ENCODE data around the gene MICB.
"Not testable (repeated sequence)": the region's sequence is repeated elsewhere in the genome, so short reads cannot be mapped to it uniquely, and the experiment has no call there.

The MICB gene

DNA sequence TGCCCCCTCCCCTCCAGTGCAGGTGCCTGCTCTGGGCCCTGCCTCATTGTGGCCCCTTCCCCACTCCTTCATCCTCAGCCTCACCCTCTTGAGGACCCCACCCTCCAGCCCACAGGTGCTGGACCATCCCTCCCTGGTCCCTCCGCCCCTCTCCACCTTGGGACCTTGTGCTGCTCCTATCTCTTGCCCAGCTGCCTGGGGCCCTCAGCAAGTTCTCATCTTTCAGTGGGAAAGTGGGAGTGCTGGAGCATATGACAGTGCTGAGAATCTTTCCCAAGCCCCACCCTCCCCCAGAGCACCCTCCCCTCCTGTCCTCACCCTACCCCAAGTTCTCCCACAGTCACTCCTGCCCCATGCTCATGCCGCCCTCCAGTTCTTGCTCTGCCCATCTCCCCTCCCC, 1.7 kb downstream of the MICB start:
- DNase-seq (ENCODE audit: low read depth in 2 of 2) = not testable (repeated sequence)

DNA sequence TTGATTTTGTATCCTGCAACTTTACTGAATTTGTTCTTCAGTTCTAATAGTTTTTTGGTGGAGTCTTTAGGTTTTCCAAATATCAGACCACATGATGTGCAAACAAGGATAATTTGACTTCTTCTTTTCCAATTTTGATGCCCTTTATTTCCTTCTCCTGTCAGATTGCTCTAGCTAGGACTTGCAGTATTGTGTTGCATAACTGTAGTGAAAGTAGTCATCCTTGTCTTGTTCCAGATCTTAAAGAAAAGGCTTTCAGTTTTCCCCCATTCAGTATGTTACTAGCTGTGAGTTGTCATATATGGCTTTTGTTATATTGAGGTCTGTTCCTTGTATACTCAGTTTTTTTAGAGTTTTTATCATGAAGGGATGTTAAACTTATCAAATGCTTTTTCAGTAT, 4.6 kb downstream of the MICB start:
- DNase-seq (ENCODE audit: low read depth in 2 of 2) = no peak

DNA sequence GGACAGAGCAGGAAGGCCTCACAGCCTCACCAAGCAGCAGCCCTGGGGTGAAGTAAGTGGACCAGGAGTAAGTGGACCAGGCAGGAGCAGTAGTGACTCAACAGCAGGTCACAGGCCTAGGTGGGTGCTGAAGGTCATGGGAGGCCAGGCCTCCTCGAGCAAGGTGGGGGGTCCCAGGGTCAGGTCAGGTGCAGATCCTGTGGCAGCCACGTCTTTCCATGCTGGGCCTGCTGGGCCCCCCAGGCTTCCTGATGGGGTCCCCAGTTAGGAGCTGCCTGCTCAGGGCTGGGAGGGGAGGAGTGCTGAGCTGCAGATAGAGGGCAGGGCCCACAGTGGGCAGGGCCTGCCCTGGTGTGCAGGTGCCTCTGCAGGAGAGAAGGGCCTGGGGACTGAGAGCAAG, 11.1 kb downstream of the MICB start:
- not testable (repeated sequence) for DNase-seq (ENCODE audit: low read depth in 2 of 2)

DNA sequence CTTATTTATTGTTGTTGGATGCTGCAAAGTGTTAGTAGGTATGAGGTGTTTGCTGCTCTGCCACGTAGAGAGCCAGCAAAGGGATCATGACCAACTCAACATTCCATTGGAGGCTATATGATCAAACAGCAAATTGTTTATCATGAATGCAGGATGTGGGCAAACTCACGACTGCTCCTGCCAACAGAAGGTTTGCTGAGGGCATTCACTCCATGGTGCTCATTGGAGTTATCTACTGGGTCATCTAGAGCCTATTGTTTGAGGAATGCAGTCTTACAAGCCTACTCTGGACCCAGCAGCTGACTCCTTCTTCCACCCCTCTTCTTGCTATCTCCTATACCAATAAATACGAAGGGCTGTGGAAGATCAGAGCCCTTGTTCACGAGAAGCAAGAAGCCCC, 12.1 kb downstream of the MICB start:
- no peak for DNase-seq (ENCODE audit: low read depth in 2 of 2)

DNA sequence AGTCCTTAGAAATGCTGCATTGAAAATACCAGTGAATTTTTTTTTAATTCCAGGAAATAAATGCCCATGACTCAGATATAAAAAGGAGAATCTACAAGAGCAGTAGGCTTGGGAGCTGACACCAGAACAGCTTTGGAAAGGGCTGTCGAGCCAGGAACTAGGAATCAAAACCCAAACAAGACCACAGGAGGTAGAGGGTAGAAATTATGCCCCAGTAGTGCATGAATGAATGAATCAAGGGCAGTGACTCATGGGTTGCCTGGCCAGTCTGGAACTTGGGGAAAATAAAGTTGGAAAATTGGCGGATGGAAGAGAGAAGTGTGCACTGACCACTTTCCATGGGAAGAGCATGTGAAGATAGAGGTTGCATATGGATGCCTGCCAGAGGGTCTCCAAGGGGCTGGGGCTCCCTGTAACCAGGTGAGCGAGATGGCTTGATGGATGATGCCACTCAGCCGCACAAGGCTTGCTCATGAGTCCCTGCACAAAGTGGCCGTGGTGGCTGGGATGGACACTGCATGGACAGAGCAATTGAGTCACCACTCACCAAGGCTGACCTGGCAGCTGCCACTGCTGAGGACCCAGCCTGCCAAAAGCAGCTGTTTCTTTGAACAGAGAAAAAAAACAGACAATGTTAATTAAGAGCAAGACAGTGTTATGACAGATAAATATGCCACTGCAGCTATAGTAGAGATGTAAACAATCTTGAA, 15.7 kb downstream of the MICB start:
- DNase-seq (ENCODE audit: low read depth in 2 of 2) = no peak

DNA sequence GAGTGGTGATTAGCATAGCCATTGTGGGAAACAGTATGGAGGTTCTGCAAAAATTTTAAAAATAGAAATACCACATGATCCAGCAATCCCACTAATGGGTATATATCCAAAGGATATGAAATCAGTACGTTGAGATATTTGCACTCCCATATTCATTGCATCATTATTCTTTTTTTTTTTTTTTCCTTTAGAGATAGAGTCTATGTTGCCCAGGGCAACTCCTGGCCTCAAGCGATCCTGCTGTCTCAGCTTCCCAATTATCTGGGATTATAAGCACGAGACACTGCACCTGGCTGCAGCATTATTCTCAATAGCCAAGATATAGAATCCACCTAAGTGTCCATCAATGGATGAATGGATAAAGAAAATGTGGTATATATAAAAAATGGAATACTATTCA, 23.9 kb downstream of the MICB start:
- no peak for DNase-seq (ENCODE audit: low read depth in 2 of 2)

DNA sequence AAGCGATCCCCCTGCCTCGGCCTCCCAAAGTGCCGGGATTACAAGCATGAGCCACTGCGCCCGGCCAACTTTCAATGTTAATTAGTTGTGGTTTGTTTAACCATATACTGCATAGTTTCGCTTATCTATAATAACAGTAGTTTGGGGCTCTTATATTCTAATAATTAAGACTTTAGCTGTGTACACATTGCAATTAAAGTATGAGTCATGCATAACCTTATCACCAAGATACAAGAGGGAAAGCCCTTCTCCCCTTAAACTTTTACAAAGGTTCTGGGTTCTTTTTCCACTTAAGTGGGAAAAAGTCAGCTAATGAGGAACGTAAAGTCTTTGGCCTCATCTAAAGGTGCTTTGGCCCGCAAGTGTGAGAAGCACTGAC, 27.6 kb downstream of the MICB start:
- DNase-seq (ENCODE audit: low read depth in 2 of 2) = no peak

DNA sequence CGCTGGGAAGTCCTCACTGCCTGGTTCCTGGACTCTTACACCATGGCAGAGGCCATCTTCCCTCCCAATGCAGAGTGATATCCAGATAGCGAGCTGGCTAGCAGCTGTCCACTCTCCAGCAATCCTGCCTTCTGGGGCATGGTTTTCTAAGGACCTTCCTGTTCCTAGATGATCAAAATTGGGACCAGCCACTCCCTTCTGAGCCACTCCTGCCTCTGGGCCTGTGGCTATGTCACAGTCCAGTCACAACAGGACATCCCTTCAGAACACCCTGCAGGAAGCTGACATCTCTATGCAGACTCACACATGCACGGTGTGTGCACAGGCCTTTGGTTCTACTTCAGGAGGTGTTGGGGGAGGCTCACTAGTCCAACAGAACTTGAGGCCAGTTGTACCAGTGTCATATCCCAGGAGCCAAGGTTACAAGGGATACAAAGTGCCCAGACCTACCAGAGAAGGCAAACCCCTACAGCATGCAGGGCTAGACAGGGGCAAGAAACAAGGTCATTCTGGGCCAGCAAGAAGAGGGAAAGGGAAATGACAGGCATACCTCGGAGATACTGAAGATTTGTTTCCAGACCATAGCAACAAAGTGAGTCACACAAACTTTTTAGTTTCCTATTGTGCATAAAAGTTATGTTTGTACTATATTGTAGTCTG, 28.1 kb downstream of the MICB start:
- no peak for DNase-seq (ENCODE audit: low read depth in 2 of 2)

DNA sequence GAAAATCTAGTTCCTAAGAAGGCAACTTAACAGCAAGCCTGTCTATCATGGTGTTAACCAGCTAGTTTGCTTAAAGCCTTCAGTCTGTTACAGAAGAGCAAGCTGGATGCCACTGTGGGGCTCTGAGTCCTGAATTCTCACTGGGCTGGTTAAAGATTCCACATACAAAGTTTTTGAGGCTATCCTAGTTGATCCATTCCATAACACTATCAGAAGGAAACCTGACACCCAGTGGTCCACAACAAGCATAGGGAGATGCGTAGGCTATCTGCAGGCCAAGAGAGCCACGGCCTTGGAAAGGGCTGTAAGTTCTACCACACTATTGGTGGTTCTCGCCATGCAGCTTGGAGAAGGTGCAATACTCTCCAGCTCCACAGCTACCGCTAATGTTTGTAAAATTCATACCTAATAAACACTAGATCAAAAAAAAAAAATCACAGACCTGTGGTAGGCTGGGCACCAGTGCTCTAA, 30.4 kb downstream of the MICB start:
- no peak for DNase-seq (ENCODE audit: low read depth in 2 of 2)

DNA sequence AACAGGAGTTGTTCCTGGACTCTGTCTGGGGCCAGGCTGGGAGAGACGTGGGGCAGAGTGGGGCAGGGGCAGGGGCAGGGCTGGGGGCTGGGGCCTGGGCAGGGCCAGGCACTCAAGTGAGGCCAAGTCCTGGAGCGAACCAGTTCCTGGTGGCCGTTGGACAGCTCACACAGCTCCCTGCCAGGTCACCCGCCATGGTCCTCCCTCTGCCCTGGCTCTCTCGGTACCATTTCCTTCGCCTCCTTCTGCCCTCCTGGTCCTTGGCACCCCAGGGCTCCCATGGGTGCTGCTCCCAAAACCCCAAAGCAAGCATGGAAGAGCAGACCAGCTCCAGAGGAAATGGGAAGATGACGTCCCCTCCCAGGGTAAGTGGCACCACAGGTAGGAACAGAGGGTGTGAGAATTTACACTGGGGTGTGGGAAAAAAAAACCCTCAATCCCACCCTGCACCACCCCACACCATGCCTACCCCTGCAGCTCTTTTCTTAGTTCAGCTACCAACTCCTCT, 30.9 kb downstream of the MICB start, which contains the start of gene MCCD1:
MCCD1 (plus strand) TSS at position 142 of the 508 bp plus-strand sequence; CDS start at position 195, 53 bp downstream.
- DNase-seq (ENCODE audit: low read depth in 2 of 2) = no peak

DNA sequence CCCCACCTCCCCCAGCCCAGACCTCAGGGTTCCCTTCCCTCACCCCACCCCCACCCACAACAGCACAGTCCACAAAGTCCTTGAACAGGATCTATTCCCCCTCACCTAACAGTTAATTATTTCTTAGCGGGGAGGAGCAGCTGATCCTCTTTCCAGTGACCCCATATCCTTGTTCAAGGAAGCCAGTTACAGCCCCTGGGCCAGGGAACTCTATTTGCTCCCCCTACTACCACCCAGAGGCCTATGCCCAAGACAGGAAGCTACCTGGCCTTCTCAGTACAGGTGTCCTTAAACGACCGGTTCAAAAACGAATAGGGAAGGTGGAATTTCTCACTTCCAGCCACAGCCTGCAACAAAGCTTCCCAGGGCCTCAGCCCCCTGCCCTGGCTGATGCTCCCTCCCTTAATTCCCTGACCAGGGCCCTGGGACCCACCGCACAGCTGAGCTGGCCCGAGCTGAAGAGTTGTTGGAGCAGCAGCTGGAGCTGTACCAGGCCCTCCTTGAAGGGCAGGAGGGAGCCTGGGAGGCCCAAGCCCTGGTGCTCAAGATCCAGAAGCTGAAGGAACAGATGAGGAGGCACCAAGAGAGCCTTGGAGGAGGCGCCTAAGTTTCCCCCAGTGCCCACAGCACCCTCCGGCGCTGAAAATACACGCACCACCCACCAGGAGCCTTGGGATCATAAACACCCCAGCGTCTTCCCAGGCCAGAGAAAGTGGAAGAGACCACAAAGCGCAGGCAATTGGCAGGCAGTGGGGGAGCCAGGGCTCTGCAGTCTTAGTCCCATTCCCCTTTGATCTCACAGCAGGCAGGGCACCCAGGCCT, 31.6 kb downstream of the MICB start:
- DNase-seq (ENCODE audit: low read depth in 2 of 2) = no peak

DNA sequence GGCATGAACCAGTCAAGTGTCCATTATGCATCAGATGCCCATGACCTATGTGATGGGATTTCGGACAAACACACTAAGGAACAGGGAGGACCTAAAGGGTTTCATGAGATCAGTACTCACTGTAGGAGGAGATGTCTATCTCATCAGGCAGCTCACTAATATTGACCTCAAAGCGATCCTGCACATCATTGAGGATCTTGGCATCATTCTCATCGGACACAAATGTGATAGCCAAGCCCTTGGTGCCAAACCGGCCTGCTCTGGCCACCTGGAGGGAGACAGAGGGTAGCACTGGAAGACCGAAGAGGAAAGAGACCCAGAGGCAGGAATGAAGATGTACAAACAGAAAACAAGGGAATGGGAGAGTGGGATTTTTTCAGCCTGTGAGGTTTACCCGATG, 32.7 kb downstream of the MICB start:
- no peak for DNase-seq (ENCODE audit: low read depth in 2 of 2)

DNA sequence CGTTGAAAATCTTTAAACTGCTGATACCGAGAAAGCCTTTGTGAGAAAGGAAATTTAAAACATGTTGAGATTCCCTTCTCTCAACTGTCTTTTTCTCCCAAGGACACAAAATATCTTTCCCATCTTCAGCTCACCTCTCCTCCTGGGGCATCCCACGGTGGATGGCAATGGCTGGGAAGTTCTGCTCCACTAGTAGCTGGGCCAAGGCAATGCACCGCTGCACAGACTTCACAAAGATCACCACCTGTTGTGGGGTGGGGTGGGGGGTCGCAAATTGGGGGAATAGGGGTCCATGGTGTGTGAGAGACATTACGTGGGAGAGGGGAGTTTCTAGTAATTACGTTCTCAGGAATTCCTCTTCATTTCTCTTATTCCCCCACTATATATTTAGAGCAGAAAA, 33.2 kb downstream of the MICB start:
- DNase-seq (ENCODE audit: low read depth in 2 of 2) = no peak

DNA sequence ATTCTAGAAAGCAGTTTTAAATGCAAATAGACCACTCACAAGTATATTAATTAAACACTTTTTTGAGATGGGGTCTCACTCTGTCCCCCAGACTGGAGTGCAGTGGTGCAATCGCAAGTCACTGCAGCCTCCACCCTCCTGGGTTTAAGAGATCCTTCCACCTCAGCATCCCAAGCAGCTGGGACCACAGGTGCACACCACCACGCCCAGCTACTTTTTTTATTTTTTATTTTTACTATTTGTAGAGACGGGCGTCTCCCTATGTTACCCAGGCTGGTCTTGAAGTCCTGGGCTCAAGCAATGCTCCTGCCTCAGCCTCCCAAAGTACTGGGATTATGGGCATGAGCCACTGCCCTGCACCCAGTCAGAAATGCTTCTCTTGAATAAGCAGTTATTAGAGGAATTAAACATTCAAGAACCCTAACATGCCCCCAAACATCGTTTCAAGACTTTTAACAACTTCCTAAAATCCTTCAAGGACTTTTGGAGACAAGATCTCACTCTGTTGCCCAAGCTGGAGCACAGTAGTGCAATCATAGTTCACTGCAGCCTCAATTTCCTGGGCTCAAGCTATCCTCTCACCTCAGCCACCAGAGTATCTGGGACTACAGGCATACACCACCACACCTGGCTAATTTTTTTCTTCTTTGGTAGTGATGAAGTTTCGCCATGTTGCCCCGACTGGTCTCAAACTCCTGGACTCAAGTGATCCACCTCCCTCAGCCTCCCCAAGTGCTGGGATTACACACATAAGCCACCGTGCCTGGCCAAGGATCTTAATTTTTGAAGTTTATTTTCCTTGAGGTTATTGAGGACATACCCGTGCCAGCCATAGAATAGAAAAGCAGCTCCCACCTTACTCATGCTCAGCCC, 34.1 kb downstream of the MICB start:
- no peak for DNase-seq (ENCODE audit: low read depth in 2 of 2)

DNA sequence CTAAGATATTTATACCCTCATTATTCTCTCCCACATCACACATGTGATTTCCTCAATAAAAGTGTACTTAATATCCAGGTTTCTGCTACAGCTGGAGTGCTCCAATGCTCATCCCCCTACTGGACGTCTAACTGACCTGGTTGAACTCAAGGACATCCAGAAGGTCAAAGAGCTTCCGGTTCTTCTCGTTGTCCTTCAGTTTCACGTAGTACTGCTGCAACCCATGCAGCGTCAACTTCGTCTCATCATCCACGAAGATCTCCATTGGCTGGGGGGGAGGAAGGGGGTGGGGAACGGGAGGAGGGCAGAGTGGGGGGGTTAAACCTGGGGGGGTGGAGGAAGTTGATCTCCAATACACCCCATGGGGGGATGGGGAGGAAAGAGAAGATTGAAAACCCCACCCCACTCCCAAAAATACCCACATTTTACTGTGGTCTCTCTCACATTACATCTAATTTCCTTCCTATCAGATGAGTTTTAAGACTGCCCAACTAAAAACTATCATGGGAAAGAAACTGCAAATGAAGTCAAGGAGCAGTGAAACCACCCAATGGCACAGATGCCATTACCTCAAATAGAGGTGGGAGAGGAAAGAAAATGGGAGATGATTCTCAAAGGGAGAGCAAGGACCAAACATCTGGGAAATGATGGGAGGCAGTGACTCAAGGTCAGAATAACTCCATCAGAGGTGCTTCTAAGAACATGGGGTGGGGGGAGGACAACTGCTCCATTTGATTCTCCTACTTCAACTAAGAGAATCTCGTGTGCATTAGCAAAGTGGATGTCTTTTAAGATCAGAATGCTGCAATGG, 34.9 kb downstream of the MICB start:
- no peak for DNase-seq (ENCODE audit: low read depth in 2 of 2)

DNA sequence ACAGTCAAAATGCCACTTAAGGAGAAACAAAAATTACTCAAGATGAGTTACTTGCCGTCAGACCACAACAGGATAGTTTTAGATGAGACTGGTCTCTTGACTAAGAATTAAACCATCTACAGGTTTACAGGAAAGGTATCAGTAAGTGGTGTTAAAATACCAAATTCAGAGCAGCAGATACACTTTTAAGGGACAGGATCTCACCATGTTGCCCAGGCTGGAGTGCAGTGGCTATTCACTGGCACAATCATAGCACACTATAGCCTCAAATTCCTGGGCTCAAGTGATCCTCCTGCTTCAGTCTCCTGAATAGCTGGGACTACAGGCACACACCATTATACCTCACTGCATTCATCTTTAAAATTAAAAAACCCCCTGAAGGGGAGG, 35.5 kb downstream of the MICB start:
- no peak for DNase-seq (ENCODE audit: low read depth in 2 of 2)

DNA sequence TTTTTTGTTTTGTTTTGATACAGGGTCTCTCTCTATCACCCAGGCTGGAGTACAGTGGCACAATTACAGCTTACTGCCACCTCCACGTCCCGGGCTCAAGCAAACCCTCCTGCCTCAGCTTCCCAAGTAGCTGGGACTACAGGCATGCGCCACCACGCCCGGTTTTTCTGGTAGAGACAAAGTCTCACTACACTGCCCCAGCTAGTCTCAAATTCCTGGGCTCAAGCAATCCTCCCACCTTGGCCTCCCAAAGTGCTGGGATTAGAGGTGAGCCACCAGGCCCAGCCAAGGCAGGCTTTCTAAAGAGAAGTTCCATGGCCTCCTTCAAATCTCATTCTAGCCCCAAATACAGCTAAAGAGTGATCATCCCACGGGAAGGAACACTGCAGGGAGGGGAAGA, 36.1 kb downstream of the MICB start:
- DNase-seq (ENCODE audit: low read depth in 2 of 2) = no peak

DNA sequence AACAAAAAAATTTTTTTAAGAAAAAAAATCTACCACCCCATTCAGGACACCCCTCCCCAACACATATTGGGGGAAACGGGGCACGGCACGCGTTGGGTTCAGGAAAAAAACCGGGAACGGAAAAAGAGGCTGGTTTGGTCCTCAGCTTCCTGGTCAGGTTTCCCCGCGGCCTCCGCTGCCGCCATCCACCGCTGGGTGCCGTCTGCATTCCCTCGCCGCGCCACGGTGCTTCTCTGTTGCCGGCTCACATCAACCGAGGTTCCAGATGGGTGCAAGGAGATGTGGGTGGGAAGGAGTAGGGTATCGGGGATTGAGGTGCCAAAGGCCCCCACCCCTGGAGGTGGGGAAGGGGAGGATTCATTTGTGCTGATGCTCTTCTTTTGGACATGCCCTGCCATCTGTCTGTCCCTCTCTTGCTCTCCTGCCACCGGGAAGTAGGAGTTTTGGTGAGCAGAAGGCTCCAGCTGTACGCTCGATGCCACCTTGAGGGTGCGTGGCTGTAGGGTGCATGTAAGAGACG, 36.6 kb downstream of the MICB start:
- DNase-seq (ENCODE audit: low read depth in 2 of 2) = no peak

DNA sequence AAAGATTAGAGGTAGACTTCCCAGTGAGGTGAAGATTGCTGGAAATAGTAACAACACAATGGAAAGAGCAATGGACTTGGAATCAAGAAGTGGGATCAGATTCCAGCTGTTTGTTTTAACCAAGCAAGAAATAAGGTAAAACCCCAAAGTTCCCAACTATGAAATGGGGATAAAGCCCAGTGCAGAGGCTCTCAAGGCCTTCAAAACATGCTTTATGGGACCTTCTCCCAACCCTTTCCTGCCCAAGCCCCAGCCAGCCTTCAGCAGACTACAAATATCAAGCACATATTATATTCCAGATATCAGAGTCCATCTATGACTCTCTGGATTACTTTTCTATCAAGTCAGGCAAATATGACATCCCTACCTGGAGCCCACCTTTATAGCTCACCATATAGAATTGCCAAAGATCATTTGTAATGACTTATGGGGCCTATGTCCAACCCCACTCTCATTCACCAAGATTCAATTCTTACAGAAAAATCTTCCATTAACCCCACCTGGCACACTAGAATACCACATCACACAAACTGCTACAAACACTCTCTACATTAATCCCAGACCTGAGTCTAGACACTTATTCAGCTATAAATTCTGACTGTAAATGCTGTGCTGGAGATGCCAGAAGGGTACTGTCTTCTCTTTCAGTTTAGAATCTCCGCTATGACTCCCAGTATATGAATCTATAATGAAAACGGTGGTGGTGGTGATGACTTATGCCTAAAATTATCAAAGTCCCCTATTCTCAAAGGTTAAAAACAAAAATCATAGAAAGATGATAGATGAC, 37.8 kb downstream of the MICB start:
- DNase-seq (ENCODE audit: low read depth in 2 of 2) = no peak
